GM19328 (cell line): ENCODE data around the gene RNF14.
"Not testable (repeated sequence)": the region's sequence is repeated elsewhere in the genome, so short reads cannot be mapped to it uniquely, and the experiment has no call there.

ENCODE experiments used
- ATAC-seq: cut with Tn5 transposase; IDR thresholded peaks from one replicate; pipeline ENCODE4 v1.9.1; 2021; ENCODE audit warnings: mild to moderate bottlenecking, moderate library complexity; ENCODE audit not compliant: unreplicated experiment

RNF14 gene

DNA sequence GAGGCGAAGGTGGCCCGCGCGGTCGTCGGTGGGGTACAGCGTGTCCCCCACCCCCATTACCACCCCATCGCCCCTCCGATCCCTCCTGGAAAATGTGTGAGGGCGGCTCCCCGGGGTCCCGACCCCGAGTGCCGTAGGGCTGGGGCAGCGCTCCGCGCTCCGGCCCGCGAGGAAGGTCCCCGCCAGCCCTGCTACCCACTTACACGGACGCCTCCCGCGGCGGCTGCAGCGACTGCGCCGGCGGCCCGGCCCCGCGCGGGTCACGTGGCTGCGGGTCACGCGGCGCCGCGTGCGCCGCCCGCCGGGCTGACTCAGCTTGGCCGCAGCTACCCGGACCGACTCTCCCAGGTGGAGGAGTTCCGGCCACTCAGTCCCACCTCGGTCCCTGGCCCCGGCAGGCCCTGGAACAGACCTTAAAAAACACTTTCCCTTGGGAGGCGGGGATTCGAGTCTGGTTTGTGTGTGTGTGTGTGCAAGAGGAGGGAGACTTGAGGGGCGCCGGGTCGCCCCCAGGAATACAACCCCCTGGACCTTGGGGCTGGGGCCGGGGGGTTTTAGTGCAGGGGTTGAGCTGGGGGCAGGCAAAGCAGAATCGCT is 44.0 kb downstream of the RNF14 start, which contains the start of gene GNPDA1:
Gene GNPDA1 (minus strand): TSS at position 236 of the 597 bp plus-strand sequence. CDS start 992 bp downstream, outside the sequence.
- ATAC-seq = peak; percentile 68

DNA sequence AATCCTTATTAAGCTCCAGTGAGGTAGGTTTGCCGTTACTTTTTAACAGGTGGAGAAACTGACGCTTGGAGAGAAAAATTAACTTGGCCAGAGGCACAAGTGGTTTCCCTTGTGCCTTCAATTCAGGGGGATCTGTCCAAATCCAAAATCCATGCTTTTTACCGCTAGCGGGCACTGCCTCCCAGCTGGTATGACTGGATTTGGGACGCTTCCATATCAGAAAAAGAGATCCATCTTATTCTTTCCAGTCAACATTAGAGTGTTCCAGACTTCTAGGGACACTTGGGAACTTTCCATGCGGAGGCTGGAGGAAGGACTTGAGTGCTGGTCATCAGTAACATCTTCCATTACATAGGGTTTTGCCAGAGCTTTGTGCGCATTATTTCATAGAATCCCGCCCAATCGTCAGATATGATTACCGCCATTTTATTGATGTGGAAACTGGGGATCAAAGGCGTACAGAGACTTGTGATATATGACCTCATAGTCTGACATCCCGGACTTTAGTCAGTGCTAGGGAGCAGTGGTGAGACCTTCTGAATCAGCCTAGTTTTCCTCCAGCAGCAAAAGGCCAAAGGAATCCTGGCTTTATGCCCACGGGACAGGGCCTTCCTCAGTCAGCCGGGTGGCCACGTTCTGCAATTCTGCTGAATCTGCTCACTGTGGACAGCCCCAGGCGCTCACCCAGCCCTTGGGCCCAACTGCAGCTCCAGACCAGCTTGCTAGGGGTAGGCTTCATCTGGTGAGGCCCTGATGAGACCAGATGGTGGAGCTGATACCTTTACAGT is 45.0 kb downstream of the RNF14 start:
- ATAC-seq = no peak

DNA sequence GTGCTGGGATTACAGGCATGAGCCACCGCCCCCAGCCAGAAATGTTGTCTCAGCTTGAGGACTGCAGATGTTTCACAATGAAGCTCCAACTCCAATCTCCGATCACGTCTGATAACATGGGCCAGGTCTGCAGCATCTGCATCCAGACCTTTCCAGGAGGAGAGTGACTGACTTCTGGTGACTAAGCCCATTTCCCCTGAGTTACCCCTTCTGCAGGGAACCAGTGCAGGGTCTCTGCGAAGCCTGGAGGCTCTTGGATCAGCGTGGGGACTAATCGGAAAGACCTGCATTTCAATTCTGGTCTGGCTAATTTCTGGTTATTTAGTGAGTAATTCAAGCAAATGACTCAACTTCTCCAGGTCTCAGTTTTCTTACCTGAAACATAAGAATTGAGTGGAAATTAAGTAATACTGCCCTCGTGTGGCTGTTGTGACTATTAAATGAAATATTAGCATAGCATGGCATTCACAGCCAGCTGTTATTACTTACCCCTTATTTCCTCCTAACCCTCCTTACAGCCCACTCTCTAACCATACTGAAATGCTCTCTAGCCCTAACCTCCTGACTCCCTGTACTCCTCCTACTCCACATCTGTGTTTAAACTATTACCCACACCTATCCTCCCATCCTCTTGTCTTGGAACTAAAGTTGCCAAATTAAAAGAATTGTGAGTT is 46.1 kb downstream of the RNF14 start:
- no peak for ATAC-seq

DNA sequence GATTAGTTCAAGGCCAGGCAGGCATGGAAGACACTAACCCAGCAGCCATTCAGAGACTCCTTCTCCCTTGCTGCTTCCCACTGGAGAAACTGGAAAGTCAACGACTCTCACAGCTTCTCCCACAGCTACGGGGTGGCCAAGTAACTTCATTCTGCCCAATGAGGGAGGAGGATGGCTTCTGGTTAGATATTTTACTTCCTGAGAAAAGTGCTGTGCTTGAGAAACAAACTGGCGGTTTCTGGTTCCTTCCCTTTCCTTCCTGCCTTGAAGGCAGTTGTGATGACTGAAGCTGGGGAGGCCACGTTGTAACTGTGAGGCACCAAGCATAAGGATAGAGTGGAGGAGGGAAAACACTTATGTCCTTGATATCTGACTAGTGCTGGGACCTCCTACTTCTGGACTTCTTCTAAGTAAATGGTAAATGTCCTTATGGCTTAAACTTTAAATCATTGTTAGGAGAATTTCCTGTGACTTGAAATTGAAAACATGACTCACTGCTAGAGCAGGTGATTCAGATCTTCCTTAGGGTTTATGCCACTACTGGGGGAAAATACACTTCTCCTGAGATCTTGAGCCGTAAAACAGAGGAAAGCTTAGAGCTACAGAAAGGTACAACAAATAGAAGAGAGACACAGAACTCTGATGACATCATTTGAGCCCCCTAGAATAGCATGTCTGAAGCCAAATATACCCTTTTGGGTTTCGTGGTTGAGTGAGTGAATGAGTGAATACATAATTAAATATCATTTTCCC is 47.1 kb downstream of the RNF14 start:
- ATAC-seq = no peak

DNA sequence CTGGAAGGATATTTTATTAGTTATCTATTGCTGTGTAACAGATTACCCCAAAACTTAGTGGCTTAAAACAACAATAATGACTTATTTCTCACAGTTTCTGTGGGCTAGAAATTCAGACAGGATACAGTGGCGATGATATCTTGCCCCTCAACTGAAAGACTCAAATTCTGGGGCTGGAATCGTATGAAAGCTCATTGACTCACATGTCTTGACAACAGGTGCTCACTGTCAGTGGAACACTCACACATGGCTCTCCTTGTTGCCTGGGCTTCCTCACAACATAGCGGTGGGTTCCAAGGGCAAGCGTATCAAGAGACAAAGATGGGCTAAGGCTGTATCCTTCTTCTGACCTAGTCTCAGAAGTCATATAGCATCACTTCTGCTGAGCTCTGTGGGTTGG is 47.7 kb downstream of the RNF14 start:
- no peak for ATAC-seq

DNA sequence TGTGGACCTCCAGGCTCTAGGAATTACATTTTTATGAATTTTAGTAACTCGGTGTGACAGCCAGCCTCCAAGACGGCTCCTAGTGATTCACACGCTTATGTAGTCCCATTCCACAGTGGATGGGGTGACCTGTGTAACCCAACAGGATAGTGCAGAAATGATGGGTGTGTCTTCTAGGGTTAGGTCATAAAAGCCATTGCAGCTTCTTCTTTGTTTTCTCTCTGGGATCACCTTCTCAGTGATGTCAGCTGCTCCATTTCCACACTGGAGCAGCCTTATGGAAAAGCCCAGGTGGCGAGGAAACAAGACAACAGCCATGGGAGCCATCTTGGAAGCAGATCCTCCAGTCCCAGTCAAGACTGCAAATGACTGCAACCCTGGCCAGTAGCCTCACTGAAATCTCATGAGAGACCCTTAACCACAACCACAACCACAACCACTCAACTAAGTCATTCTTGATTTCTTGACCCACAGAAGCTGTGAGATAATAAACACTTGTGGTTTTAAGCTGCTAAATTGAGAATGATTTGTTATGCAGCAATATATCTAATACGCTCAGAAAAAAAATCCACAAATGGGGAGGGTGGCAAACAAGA is 49.0 kb downstream of the RNF14 start:
- no peak for ATAC-seq

DNA sequence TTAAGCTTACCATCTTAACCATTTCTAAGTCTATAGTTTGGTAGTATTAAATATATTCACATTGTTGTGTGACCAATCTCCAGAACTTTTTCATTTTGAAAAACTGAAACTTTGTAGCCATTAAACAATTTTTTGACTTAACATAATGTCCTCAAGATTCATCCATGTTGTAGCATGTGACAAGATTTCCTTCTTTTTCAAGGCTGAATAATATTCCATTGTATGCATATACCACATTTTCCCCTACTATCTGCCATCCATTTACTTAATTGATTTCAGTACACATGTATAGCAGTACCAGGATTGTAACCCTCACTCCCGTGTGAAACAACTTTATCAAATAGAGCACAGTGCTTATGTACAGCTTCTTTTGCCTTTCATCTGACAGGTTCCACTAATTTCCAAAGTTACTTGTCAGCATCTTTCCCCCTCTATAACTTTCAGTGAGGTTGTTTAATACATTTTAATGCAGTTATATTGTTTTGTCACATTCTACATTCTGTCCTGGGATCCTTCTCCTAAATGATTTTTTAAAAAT is 51.3 kb downstream of the RNF14 start:
- ATAC-seq = no peak

DNA sequence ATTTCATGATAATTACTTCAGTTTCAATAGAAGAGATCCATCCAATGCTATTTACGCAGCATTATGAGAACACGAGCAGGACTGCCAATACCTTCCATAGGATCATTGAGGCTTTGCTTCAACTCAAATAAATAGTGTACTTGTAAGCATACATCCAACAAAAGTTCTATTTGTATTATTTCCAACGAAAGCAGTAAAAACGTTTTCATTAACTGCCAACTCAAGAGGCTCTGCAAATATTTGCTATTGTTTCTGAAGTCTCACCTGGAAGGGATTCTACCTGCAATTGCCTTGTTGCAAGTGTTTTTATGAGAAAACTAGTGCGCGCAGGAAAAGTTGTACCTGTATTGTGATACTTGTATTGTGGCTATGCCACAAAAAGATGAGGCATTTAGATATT is 54.9 kb downstream of the RNF14 start:
- no peak for ATAC-seq

DNA sequence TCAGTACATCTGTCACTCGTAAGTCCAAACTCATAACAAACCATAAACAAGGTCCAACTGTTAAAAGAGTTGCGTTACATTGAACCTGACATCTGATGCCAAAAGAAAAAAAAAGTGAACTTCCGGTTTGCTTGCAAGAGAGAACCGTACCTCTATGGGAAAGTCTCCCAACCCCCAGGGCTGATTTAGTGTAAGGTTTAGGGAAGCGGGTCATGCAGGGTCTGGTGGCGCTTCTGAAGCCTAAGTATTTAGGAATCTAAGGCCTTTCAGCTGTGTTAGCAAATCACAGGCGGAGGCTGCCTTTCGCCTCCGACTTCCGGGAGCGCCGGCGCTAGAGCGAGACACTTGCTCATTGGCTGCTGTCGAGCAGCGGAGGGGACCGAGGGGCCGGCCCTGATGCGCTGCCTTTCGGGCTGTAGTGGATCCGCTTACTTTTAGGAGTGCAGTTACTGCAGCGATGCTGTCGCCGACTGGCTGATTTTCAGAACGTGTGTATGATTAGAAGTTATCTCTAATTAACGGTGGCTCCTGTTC is 55.9 kb downstream of the RNF14 start:
- ATAC-seq = peak; percentile 99

DNA sequence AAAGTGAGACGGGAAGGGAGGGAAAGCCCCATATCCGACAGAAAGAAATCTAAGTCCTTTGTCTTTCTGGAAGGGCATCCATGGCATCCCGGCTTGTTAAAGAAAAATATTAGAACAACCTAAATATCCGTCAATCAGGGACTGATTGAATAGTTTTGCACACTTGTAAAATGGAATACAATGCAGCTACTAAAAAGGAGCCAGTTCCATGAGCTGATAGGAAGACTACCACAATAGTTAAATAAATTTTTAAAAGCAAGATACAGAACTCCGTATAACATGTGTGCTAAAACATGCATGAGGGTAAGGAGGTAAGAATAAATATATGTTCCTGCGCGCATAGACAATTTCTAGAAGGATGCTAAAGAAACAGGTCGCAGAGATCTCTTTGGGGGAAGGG is 56.7 kb downstream of the RNF14 start:
- no peak for ATAC-seq

DNA sequence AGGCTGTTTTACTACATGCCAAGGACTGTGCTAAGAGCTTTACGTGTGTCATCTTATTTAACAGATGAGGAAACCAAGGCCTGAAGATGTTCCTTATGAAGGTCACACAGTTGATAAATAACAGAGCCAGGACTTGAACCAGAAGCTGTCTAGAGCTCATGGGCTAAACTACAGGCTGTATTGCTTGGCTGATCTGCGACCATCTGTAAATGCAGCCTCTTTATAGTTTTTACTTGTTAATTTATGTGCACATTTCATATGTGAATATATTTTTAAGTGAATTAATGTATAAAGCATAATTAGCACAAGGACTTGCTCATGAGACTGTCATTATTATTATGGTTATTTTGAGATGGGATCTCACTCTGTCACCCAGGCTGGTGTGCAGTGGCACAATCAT is 63.2 kb downstream of the RNF14 start:
- ATAC-seq = no peak

DNA sequence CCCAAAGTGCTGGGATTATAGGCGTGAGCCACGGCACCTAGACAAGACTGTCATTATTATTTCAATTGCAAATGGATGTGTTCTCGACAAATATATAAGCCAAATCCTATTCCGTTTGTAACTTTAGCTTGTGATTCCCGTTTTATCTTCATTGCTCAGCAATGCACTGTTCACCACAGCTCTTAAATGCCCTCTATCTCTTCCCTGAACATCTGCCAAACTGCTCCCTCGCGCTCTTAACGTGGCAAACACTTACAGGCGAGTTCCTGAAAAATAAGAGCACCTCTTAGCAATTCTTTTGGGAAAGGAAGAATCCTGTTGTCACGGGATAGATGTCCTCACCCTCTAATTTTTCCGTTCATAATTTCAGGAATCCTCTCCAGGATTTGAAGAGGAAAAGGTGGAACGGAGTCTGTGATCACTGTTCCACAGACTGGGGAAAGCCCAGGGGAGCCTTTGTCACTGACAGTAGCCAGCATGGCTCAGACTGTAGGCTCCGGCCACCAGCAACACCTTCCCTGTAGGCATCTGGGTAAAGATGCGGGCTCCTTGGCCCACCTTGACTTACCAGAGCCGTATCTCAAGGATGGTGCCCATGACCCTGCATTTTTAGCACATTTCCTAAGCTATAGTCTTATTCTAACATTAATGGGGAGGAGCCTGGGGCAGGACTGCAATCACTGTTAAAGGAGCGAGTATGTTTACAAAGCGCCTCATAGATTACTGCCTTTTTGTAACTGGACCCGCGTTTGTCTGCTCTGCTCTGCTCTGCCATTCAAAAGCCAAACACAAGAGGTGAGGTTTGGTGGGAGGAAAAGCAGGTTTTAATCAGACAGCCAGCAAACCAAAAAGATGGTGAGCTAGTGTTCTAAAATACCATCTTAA is 64.1 kb downstream of the RNF14 start:
- ATAC-seq = no peak

DNA sequence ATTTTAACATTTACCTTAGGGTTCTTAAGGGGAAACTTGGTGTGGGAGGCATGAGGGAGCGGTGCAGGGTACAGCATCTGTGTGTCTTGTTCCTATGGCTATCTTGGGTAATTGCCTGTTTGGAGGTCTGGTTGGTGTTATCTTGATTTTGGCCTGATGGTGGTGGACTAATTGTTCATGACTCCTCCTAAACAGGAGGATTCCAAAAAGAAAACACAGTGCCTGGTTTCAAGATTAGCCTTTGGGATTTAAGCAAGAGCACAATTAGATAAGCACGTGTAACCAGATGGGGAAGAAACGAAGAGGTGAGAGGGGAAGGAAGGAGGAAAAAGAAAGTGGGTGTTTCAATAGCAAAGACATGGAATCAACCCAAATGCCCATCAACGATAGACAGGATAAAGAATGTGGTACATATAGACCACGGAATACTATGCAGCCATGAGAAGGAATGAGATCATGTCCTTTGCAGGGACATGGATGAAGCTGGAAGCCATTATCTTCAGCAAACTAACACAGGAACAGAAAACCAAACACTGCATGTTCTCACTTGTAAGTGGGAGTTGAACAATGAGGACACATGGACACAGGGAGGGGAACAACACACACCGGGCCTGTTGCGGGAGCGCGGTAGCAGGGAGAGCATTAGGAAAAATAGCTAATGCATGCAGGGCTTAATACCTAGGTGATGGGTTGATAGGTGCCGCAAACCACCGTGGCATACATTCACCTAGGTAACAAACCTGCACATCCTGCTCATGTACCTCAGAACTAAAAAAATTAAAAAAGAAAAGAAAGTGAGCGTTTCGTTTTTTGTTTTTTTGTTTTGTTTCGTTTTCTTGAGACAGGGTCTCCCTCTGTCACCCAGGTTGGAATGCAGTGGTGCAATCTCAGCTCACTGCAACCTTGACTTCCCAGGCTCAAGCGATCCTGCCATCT is 65.0 kb downstream of the RNF14 start:
- not testable (repeated sequence) for ATAC-seq

DNA sequence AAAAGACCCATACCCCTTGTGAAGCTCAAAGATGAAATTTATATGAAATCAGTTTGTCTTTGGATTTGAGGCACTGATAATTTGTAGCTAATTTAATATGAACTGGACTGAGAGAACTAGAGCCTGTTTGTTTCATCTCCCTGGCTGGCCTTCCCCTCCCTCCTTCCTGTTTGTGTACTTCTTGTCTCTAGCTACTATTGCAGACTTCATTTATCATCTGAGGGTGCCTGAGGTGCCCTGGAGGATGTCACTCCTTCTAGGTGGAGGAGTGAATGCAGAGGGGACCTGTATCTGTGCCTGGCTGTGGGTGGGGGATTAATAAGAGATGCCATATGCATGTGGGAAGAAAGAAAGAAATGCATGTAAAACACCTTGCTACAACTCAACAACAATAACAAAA is 66.1 kb downstream of the RNF14 start:
- no peak for ATAC-seq

DNA sequence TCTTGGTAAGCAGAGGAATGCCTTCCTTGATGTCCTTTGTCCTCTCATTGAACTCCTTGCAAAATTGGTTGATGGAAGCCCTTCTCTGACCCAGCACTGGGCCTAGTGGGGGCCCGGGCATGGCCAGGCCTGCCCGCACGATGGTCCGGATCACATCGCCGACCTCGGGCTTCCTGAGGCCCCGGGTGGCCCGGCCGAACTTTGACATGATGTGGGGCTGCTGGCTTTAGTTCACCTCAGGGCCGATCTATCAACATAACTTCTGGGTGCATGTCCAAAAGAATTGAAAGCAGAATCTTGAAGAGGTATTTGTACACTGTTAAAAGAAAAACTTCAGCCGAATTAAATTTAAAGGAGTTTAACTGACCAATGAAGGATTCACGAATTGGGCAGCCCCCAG is 68.0 kb downstream of the RNF14 start:
- no peak for ATAC-seq

DNA sequence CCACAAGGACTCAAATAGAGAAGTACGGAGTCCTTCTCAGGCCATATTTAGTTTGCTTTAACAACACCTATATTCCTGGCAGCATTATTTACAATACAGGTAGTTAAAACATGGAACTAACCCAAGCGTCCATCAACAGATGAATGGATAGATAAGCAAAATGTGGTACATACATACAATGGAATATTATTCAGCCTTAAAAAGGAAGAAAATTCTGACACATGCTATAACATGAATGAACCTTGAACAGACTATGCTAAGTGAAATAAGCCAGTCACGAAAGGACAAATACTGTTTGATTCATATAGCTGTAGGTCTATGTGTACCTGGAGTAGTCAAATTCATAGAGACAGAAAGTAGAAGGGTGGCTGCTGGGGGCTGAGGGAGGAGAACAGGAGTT is 68.7 kb downstream of the RNF14 start:
- ATAC-seq = not testable (repeated sequence)

DNA sequence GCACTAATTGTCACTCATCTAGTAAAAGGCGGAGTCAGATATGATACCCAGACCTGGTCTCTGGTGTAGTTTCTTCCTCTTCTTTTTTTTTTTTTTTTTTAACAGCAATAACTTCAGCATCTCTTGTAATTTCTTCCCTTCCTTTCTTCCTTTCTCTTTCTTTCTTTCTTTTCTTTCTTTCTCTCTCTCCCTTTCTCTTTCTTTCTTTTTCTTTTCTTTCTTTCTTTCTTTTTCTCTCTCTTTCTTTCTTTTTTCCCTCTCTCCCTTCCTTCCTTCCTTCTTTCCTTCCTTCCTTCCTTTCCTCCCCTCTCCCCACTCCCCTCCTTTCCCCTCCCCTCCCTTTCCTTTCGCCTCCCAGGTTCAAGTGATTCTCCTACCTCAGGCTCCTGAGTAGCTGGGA is 69.8 kb downstream of the RNF14 start:
- ATAC-seq = no peak
